HG02798 (cell line): Measurements from ENCODE around the gene ARMC2.
"Not testable (repeated sequence)": the region's sequence is repeated elsewhere in the genome, so short reads cannot be mapped to it uniquely, and the experiment has no call there.

ENCODE experiments used
- ATAC-seq: cut with Tn5 transposase; IDR thresholded peaks from one replicate; pipeline ENCODE4 v1.9.1; 2021; ENCODE audit warnings: mild to moderate bottlenecking; ENCODE audit not compliant: unreplicated experiment, poor library complexity

The ARMC2 gene

GRCh38 chr6:108866798-108867197, 18.6 kb downstream of the ARMC2 start:
- no peak for ATAC-seq

GRCh38 chr6:108868647-108869046, 20.4 kb downstream of the ARMC2 start:
- ATAC-seq = no peak

GRCh38 chr6:108869876-108870275, 21.7 kb downstream of the ARMC2 start:
- no peak for ATAC-seq

GRCh38 chr6:108870357-108870756, 22.1 kb downstream of the ARMC2 start:
- ATAC-seq = no peak

- ATAC-seq = no peak
Observed at GRCh38 chr6:108872141-108872557, 23.9 kb downstream of the ARMC2 start.

- ATAC-seq = no peak
Observed at GRCh38 chr6:108872575-108872974, 24.4 kb downstream of the ARMC2 start.

- no peak for ATAC-seq
Observed at GRCh38 chr6:108873251-108873650, 25.0 kb downstream of the ARMC2 start.

- no peak for ATAC-seq
Observed at GRCh38 chr6:108873971-108874370, 25.7 kb downstream of the ARMC2 start.

GRCh38 chr6:108874470-108875160, 26.4 kb downstream of the ARMC2 start:
- peak; percentile 89 for ATAC-seq

- peak; percentile 30 for ATAC-seq
Observed at GRCh38 chr6:108875161-108875555, 26.9 kb downstream of the ARMC2 start.

GRCh38 chr6:108877046-108877751, 29.0 kb downstream of the ARMC2 start:
- ATAC-seq = no peak

GRCh38 chr6:108878942-108879341, 30.7 kb downstream of the ARMC2 start:
- ATAC-seq = no peak

GRCh38 chr6:108883172-108883571, 35.0 kb downstream of the ARMC2 start:
- peak; percentile 76 for ATAC-seq

- ATAC-seq = no peak
Observed at GRCh38 chr6:108884211-108885059, 36.2 kb downstream of the ARMC2 start.

GRCh38 chr6:108888052-108888451, 39.8 kb downstream of the ARMC2 start:
- ATAC-seq = no peak

GRCh38 chr6:108888745-108889144, 40.5 kb downstream of the ARMC2 start:
- no peak for ATAC-seq

- not testable (repeated sequence) for ATAC-seq
Observed at GRCh38 chr6:108890898-108891297, 42.7 kb downstream of the ARMC2 start.

GRCh38 chr6:108895571-108895970, 47.3 kb downstream of the ARMC2 start:
- no peak for ATAC-seq

- ATAC-seq = peak; percentile 57
Observed at GRCh38 chr6:108896111-108896661, 48.0 kb downstream of the ARMC2 start.

- no peak for ATAC-seq
Observed at GRCh38 chr6:108897371-108897770, 49.1 kb downstream of the ARMC2 start.

GRCh38 chr6:108902382-108902792, 54.2 kb downstream of the ARMC2 start:
- ATAC-seq = no peak
